DMS153 (cell line): ENCODE measurements around the gene RAB5B.

Experiments
- DNase-seq: peaks from one replicate; lab custom pipeline; 2025; lab: John Stamatoyannopoulos, UW

The RAB5B gene

GRCh38 chr12:55973599-55974307 is at the start of gene RAB5B:
Gene RAB5B (plus strand): TSS chr12:55974078. CDS start chr12:55986961, 12,883 bp downstream.
- DNase-seq: peak; percentile 100

DNA sequence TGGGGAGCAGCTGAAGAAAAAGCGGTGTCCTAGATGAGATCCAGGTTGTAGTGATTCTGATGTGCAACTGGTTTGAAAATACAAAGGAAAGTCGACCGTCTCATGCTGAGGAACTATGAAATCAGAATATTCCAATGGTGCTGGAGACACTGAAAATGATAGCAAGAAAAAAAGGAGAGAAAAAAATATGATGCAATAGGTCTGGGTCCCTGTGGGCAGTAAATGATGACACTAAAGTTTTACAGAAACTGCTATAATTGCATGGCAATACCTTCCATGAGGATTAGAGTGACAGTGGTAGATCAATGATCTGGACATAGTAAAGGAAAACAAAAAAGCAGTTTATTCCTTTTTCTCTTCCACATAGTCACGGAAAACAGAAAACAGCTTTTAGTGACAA is 48.5 kb upstream of the RAB5B start:
- DNase-seq: no peak

GRCh38 chr12:55925870-55926737 is 47.8 kb upstream of the RAB5B start:
- DNase-seq: no peak

GRCh38 chr12:55926738-55927587 is 46.9 kb upstream of the RAB5B start:
- peak; percentile 90 for DNase-seq

DNA sequence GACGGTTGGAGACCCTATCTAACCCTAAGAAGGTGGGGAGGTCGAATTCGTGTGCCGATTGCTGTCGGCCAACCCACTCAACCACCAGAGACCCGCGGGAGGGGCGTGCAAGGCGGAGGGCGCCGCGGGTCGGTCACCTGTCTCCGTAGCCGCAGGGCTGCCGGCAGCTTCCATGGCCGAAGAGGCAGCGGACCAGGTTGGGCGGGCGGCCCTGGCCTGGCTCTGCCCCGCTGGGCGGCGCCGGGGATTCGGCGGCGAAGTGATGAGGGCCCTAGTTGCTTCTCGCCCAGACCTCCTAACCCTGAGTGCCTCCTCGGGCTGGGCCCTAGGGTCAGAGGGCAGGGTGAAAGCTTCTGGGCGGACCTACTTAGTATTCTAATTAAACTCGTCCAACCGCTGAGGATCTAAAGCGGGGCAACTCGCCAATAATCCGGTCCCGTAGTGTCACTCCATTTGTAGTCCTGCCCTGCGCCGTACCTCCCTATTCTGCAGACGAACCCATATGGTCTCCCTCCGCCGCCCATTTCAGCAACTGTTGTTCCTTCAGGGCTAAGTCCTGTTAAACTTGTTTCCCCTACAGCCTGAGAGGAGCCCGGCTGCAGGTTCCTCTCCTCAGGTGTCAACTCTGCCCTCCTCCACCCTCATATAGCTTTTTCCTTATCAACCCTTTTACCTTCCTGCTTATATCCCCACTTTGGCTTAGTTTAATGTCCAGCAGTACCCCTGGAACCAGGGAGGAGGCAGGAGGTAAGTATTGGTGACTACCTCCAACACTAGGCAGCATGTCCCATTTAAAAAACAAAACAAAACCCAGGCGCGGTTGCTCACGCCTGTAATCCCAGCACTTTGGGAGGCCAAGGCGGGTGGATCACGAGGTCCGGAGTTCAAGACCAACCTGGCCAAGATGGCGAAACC is 46.0 kb upstream of the RAB5B start, which contains the start of gene PYM1:
Gene PYM1 (minus strand): TSS at position 307 of the 915 bp plus-strand sequence. CDS start 133 bp downstream, at position 174.
- DNase-seq: peak; percentile 26

- DNase-seq: no peak
These were observed 44.5 kb upstream of the RAB5B start for GRCh38 chr12:55929306-55929791.

DNA sequence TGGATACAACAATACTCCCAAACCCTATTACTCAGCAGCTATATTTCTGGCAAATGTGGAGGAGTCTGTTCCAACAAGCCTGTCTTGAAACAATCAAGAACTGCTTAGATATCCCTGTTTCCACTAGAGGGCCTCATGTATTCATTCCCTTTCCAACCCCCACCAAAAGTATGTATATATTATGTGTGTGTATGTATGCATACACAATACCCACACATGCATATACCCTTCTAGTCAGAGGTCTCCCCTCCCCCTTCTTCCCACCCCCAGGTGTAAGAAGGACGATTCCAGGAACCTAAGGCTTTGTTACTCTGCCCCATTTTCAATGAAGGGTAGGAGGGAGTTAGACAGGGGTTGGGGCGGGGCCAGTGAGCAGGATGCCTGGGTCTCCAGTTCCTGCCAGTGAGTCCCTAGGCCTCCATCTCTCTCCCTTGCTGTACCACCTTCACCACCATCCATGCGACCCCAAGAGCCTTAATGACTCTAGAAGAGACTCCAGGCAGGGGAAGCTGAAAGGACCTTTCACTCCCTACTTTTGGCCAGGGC is 43.0 kb upstream of the RAB5B start, which contains the start of gene DGKA:
Gene DGKA (plus strand): TSS at position 392 of the 546 bp plus-strand sequence. CDS start 5,342 bp downstream, outside the sequence.
- peak; percentile 31 for DNase-seq

- no peak for DNase-seq
These were observed 42.5 kb upstream of the RAB5B start for GRCh38 chr12:55931317-55931779.

- DNase-seq: no peak
These were observed 41.9 kb upstream of the RAB5B start for GRCh38 chr12:55931780-55932550.

DNA sequence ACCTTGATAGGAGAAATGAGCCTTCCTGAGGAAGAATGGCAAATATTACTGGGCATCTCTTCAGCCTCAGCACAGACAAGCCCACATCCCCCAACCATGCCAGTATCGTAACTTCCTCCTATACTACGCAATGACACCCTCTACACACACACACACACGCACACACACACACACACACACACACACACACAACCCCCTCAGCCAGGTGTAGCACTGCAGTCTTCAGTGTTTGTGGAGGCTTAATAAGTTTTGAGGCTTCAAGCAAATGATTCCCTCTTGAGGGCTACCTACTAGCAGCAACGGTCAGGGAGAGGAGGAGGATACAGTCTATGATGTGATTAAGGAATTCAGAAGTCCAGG is 41.3 kb upstream of the RAB5B start:
- DNase-seq: no peak

- DNase-seq: no peak
These were observed 40.6 kb upstream of the RAB5B start for GRCh38 chr12:55933169-55933798.

DNA sequence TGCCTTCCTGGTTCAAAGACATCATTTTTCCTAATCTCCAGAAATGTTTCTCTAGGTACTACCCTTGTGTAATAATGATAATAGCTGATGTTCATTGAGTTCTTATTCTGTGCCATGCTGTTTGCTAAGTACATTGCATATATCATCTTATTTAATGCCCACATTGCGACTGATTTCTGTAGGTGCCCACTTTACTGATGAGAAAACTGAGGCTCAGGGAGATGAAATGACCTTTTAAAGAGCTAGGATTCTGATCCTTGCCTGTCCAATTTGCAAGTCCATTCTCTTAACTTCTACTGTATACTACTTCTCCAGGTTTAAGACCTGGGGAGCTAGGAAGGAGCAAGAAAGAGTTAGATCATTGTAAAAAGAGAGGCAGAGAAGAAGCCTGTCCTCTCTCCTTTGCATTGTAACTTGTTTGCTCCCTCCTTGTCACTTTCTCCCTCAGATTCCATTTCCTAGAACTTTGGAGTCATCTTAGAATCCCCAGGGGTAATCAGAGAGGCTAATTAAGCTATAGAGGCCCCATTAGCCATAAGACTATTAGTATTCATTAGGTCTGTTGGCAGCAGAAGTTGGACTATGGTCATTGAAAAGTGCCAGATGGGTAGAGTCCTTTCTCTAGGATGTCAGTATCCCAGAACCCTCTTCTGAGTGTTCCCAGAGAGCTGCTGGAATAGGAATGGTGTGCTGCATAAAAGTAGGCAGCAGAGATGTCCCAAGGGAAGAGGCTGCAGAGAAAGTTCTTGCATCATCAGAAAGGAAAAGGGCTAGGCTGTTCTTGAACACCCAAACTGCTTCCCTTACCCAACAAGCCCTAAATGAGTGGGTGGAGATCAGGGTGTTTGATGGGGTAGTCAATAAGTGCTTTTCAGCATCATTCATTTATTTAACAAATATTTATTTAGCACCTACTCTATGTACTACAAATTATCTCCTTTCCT is 39.8 kb upstream of the RAB5B start:
- DNase-seq: no peak

GRCh38 chr12:55934773-55935172 is 39.1 kb upstream of the RAB5B start:
- no peak for DNase-seq

DNA sequence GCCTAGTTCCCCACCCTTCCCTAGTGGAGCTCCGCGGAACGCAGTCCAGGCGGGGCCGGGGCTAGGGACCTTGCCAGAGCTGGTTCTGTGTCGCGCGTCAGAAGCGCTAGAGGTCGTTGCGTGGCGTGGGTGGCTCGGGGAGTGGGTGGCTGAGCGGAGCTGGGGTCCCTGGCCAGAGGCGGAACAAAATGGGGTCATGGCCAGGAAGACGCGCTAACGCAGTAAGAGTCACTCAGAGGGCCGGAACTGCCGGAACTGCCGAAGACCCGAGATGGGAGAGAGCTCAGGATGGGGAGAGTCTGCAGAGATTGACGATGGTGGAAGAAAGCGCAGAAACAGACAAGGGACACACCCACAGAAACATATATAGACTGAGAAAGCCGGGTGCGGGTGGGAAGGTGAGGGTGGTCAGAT is 38.1 kb upstream of the RAB5B start:
- no peak for DNase-seq

GRCh38 chr12:55937981-55938380 is 35.9 kb upstream of the RAB5B start:
- no peak for DNase-seq

DNA sequence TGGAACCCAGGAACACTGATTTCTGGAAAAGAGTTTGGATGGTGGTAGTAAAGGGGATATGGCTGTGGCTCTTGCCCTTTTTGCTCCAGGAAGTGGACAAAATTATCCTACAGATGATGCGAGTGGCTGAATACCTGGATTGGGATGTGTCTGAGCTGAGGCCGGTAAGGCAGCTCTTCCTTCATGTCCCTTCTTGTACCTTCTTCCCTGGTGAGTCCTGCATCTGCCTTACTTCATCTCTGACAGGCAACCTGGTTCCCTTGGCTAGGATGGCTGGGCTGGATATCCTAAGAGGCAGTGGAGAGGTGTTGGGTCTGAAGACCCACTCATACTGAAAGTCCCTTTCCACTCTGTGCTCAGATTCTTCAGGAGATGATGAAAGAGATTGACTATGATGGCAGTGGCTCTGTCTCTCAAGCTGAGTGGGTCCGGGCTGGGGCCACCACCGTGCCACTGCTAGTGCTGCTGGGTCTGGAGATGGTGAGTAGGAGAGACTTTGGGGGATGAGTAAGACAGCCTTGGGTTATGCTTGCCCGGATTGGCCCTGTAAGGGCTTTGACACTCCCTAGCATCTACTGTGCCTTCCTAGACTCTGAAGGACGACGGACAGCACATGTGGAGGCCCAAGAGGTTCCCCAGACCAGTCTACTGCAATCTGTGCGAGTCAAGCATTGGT is 34.9 kb upstream of the RAB5B start:
- DNase-seq: no peak

- peak; percentile 56 for DNase-seq
These were observed 33.7 kb upstream of the RAB5B start for GRCh38 chr12:55940065-55940732.
